H9 (cell line): ENCODE measurements around the gene TAOK3. TPM values are rescaled to one million over a fixed set of nuclear protein-coding genes. Genes with fewer than 3 reads are reported as not detected.

Experiments
- DNase-seq: peaks from one replicate; pipeline ENCODE4 v3.0.0-alpha.2; 2017
- H2AFZ ChIP-seq: one replicate; pipeline ENCODE4 v1.6.1; 2013; ENCODE audit warnings: mild to moderate bottlenecking, low read length, control low read depth, moderate library complexity
- H2AK5ac ChIP-seq: 2 replicates; pipeline ENCODE4 v1.6.1; 2013; ENCODE audit warnings: low read length, control low read depth, mixed read lengths; ENCODE audit not compliant: insufficient read length
- H2BK120ac ChIP-seq: one replicate; pipeline ENCODE4 v1.6.1; 2013; ENCODE audit warnings: low read depth, mild to moderate bottlenecking, low read length, control low read depth, inconsistent platforms; ENCODE audit not compliant: poor library complexity, severe bottlenecking
- H2BK12ac ChIP-seq: 2 replicates; pipeline ENCODE4 v1.6.1; 2013; ENCODE audit warnings: low read length, control low read depth, mixed read lengths, low read depth; ENCODE audit not compliant: insufficient read length
- H2BK15ac ChIP-seq: 2 replicates; pipeline ENCODE4 v1.6.1; 2013; ENCODE audit warnings: low read depth, low read length, control low read depth
- H2BK20ac ChIP-seq: one replicate; pipeline ENCODE4 v1.6.1; 2013; ENCODE audit warnings: low read depth, mild to moderate bottlenecking, low read length, control low read depth, inconsistent platforms; ENCODE audit not compliant: poor library complexity, severe bottlenecking
- H2BK5ac ChIP-seq: 2 replicates; pipeline ENCODE4 v1.6.1; 2013; ENCODE audit warnings: low read length, control low read depth, mixed read lengths; ENCODE audit not compliant: insufficient read length
- H3K14ac ChIP-seq: 2 replicates; pipeline ENCODE4 v1.6.1; 2013; ENCODE audit warnings: low read length, control low read depth; ENCODE audit not compliant: insufficient read depth
- H3K18ac ChIP-seq: 2 replicates; pipeline ENCODE4 v1.6.1; 2013; ENCODE audit warnings: low read depth, mild to moderate bottlenecking, mixed read lengths, low read length, control low read depth; ENCODE audit not compliant: insufficient read length
- H3K23ac ChIP-seq: 2 replicates; pipeline ENCODE4 v1.6.1; 2013; ENCODE audit warnings: low read length, control low read depth, mixed read lengths, low read depth; ENCODE audit not compliant: insufficient read length
- H3K23me2 ChIP-seq: 2 replicates; pipeline ENCODE4 v1.6.1; 2013; ENCODE audit warnings: low read depth, mild to moderate bottlenecking, mixed read lengths, low read length, control low read depth; ENCODE audit not compliant: insufficient read length, poor library complexity, severe bottlenecking
- H3K27ac ChIP-seq: 2 replicates; pipeline ENCODE4 v1.5.1; 2013; ENCODE audit warnings: low read length, control low read depth, mixed read lengths, low read depth; ENCODE audit not compliant: insufficient read length
- H3K27me3 ChIP-seq: 2 replicates; pipeline ENCODE4 v1.6.1; 2013; ENCODE audit warnings: low read length, control low read depth, inconsistent platforms; ENCODE audit not compliant: insufficient read depth
- H3K4ac ChIP-seq: 2 replicates; pipeline ENCODE4 v1.6.1; 2013; ENCODE audit warnings: low read depth, mild to moderate bottlenecking, control low read depth, inconsistent platforms, low read length, moderate library complexity
- H3K4me1 ChIP-seq: 2 replicates; pipeline ENCODE4 v1.6.1; 2013; ENCODE audit warnings: low read length, control low read depth, inconsistent platforms; ENCODE audit not compliant: insufficient read depth
- H3K4me2 ChIP-seq: 2 replicates; pipeline ENCODE4 v1.6.1; 2013; ENCODE audit warnings: low read length, control low read depth, mixed read lengths; ENCODE audit not compliant: insufficient read length, insufficient read depth
- H3K56ac ChIP-seq: 2 replicates; pipeline ENCODE4 v1.6.1; 2013; ENCODE audit warnings: low read depth, mild to moderate bottlenecking, mixed read lengths, low read length, control low read depth; ENCODE audit not compliant: insufficient read length
- H3K79me1 ChIP-seq: 2 replicates; pipeline ENCODE4 v1.6.1; 2013; ENCODE audit warnings: low read depth, mild to moderate bottlenecking, moderate library complexity, low read length, control low read depth, inconsistent platforms; ENCODE audit not compliant: insufficient read depth, poor library complexity, severe bottlenecking
- H3K79me2 ChIP-seq: 2 replicates; pipeline ENCODE4 v1.6.1; 2013; ENCODE audit warnings: low read length, control low read depth, inconsistent platforms; ENCODE audit not compliant: insufficient read depth
- H3K9ac ChIP-seq: 2 replicates; pipeline ENCODE4 v1.6.1; 2013; ENCODE audit warnings: low read length, control low read depth, mixed read lengths; ENCODE audit not compliant: insufficient read length; ENCODE audit errors: extremely low read depth
- H3K9me3 ChIP-seq: one replicate; pipeline ENCODE4 v1.6.1; 2013; ENCODE audit warnings: low read depth, low read length, inconsistent platforms; ENCODE audit not compliant: control insufficient read depth
- H3T11ph ChIP-seq: one replicate; pipeline ENCODE4 v1.6.1; 2013; ENCODE audit warnings: mild to moderate bottlenecking, low read length, control low read depth, inconsistent platforms
- H4K20me1 ChIP-seq: one replicate; pipeline ENCODE4 v1.6.1; 2013; ENCODE audit not compliant: control insufficient read depth, insufficient read length, insufficient read depth
- H4K5ac ChIP-seq: 2 replicates; pipeline ENCODE4 v1.6.1; 2013; ENCODE audit warnings: low read depth, mild to moderate bottlenecking, mixed read lengths, low read length, control low read depth; ENCODE audit not compliant: insufficient read length
- H4K8ac ChIP-seq: replicated peaks from 2 replicates; pipeline ENCODE4 v1.6.1; 2013; ENCODE audit warnings: low read length, control low read depth, mixed read lengths, low read depth; ENCODE audit not compliant: insufficient read length
- H4K91ac ChIP-seq: 2 replicates; pipeline ENCODE4 v1.6.1; 2013; ENCODE audit warnings: low read depth, mild to moderate bottlenecking, moderate library complexity, mixed read lengths, low read length, control low read depth; ENCODE audit not compliant: insufficient read length
- H3K27ac Mint-ChIP-seq, 3 experiments: 2 replicates in 2 of 3; 3 replicates in 1 of 3; pipeline ENCODE4 v1.8.0; 2020 to 2021; ENCODE audit warnings: mixed read lengths in 3 of 3, mild to moderate bottlenecking in 1 of 3, moderate library complexity in 1 of 3
- H3K27me3 Mint-ChIP-seq: 2 replicates; pipeline ENCODE4 v1.8.0; 2021; ENCODE audit warnings: low read depth, mild to moderate bottlenecking, moderate library complexity, mixed read lengths
- H3K36me3 Mint-ChIP-seq, 3 experiments: 2 replicates in 2 of 3; 3 replicates in 1 of 3; pipeline ENCODE4 v1.8.0; 2020 to 2021; ENCODE audit warnings: low read depth in 3 of 3, mixed read lengths in 3 of 3; ENCODE audit not compliant: insufficient read depth in 1 of 3
- H3K4me1 Mint-ChIP-seq, 2 experiments: 2 replicates each; pipeline ENCODE4 v1.8.0; 2020; ENCODE audit warnings: mixed read lengths in 2 of 2
- H3K4me3 Mint-ChIP-seq, 2 experiments: 2 replicates in 1 of 2; 3 replicates in 1 of 2; pipeline ENCODE4 v1.8.0; 2020 to 2021; ENCODE audit warnings: mild to moderate bottlenecking in 2 of 2, mixed read lengths in 2 of 2, moderate library complexity in 1 of 2
- H3K9me3 Mint-ChIP-seq, 2 experiments: 2 replicates in 1 of 2; 3 replicates in 1 of 2; pipeline ENCODE4 v1.8.0; 2020; ENCODE audit warnings: mild to moderate bottlenecking in 2 of 2, mixed read lengths in 2 of 2, moderate library complexity in 1 of 2
- WGBS: extraction: QIAGEN DNeasy Blood & Tissue Kit; methylation state at CpG from one replicate; pipeline ENCODE4 v1.1.7; 2013; ENCODE audit warnings: missing lambda C conversion rate, low lambda C conversion rate, mixed read lengths; ENCODE audit not compliant: insufficient read length; ENCODE audit errors: extremely low coverage; 5-methylcytosine and 5-hydroxymethylcytosine counted together
- total RNA-seq: library from RNA; stranded (reverse); gene quantifications from 2 replicates; pipeline ENCODE4 v1.2.1, GENCODE V29; 2021
- TF ChIP-seq, protein P1 (sequence below): fragments of 200-600 bp; sonication (generic); conservative IDR thresholded peaks from 3 replicates; pipeline ENCODE4 v1.8.0; 2021; ENCODE audit warnings: antibody characterized with exemption, mild to moderate bottlenecking

The TAOK3 gene
- total RNA-seq, 1 experiment from 2014 or later, result 5.2 TPM

DNA sequence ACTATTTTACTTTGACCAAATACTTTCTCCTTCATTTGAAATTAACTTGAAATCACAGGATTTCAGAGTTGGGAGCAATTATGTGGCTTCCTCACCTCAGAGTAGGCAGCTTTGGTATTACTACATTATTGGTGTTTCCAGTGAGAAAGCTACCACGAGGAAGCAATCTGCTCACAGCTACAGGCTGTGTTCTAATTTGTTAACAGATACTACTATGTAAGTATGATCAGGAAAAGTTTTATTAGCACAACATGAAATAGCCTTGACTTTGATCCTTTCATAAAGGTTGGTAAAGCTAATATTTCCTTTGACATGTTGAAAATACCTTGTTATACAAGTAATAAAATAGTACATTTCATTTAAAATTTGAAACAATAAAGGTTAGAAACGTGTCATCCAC, 30.6 kb downstream of the TAOK3 start:
- no peak overlapping the region for H3K23ac ChIP-seq
- no peak overlapping the region for H3K4me3 Mint-ChIP-seq
- peaks cover 19 to 20% of the 10 kb centered on the region in 2 experiments for H3K4me1 Mint-ChIP-seq
- H2BK120ac ChIP-seq, result no peak overlapping the region
- no peaks in the 10 kb centered on the region for H3K79me2 ChIP-seq
- no peak overlapping the region for H4K5ac ChIP-seq
- TF ChIP-seq, protein P1, sequence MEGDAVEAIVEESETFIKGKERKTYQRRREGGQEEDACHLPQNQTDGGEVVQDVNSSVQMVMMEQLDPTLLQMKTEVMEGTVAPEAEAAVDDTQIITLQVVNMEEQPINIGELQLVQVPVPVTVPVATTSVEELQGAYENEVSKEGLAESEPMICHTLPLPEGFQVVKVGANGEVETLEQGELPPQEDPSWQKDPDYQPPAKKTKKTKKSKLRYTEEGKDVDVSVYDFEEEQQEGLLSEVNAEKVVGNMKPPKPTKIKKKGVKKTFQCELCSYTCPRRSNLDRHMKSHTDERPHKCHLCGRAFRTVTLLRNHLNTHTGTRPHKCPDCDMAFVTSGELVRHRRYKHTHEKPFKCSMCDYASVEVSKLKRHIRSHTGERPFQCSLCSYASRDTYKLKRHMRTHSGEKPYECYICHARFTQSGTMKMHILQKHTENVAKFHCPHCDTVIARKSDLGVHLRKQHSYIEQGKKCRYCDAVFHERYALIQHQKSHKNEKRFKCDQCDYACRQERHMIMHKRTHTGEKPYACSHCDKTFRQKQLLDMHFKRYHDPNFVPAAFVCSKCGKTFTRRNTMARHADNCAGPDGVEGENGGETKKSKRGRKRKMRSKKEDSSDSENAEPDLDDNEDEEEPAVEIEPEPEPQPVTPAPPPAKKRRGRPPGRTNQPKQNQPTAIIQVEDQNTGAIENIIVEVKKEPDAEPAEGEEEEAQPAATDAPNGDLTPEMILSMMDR, result no peak
- no peak overlapping the region for H2AK5ac ChIP-seq
- H3K36me3 Mint-ChIP-seq, result no peaks in the 10 kb centered on the region
- no peak overlapping the region for H2BK12ac ChIP-seq
- WGBS, result no CpG with 5 or more reads among the region's 2 CpGs
- H3K79me1 ChIP-seq, result no peaks in the 10 kb centered on the region
- H2BK5ac ChIP-seq, result no peak overlapping the region
- H3K56ac ChIP-seq, result no peak overlapping the region
- no peaks in the 10 kb centered on the region for H3K23me2 ChIP-seq
- no peaks in the 10 kb centered on the region for H3K4me1 ChIP-seq
- no peak overlapping the region for H2BK20ac ChIP-seq
- DNase-seq, result no peak
- no peak overlapping the region for H3K9ac ChIP-seq
- no peak overlapping the region for H2BK15ac ChIP-seq
- H4K8ac ChIP-seq, result no peak overlapping the region
- no peaks in the 10 kb centered on the region for H3K27me3 Mint-ChIP-seq
- H4K20me1 ChIP-seq, result no peaks in the 10 kb centered on the region
- no peak overlapping the region for H3K4me2 ChIP-seq
- H4K91ac ChIP-seq, result no peak overlapping the region
- H3K27me3 ChIP-seq, result no peaks in the 10 kb centered on the region
- H3K18ac ChIP-seq, result no peak overlapping the region
- no peak overlapping the region for H3K27ac Mint-ChIP-seq
- no peaks in the 10 kb centered on the region for H3K9me3 Mint-ChIP-seq
- no peaks in the 10 kb centered on the region for H3K9me3 ChIP-seq
- H3K4ac ChIP-seq, result no peak overlapping the region
- no peak overlapping the region for H3T11ph ChIP-seq
- no peak overlapping the region for H3K14ac ChIP-seq
- H3K27ac ChIP-seq, result no peak overlapping the region
- H2AFZ ChIP-seq, result no peak overlapping the region
